Measurements from ENCODE around the gene KCNMB2. TPM values are rescaled to one million over a fixed set of nuclear protein-coding genes. Genes with fewer than 3 reads are reported as not detected.
A peak's percentile ranks its signal among the peaks of the same experiment; 100 is the strongest.

KCNMB2 gene
- total and polyA plus RNA-seq, 5 experiments from 2014 or later: not detected

DNA sequence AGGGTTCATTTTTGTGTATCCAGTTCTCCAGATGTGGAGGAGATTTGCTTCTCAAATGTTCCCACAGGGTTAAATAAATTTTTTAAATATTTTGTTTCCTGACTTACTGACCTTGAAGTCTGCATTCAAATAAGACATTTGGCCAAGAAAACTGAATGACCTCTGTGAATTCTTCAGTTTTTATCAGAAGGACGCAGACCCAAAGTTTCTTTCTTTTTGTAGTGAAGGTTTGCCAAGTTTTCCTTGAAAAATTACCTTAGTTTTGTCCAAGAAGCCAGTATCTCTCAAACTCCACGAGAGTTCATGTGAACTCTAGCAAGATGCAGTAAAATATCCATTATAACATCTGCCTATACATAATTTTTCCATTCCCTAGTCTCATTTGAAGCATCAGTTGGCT, 332.4 kb downstream of the KCNMB2 start:
- no peak overlapping the region for H3K27ac Mint-ChIP-seq

DNA sequence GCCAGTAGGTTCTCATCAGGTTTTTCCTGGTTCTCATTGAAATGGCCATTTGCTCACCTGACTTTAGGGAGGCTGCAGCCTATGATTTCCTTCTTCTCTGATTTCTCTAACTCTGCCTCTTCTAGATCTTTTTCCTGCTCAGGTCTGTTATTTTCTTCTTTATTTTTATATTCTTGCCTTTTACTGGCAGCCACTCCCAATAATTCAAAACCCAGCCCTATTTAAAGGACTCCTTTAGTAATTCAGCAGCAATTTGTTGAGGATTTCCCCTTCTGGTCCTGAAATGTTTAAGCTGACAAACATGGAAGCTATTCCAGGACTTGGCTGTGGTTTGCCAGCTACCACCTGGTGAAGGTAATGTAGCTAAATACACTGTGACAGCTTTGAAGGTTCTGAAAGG, 333.8 kb downstream of the KCNMB2 start:
- Mint-ChIP-seq H3K36me3 (peaks cover 0 to 4% (median 0%) of the 10 kb centered on the region in 3 donors), H3K27me3 (peaks cover 0 to 5% (median 0%) of the 10 kb centered on the region in 5 donors), H3K9me3 (peaks cover 0 to 9% (median 3%) of the 10 kb centered on the region in 9 donors), H3K4me3 (no peak overlapping the region), H3K27ac (peak overlapping the region in 1 of 10 donors; percentile 41), H3K4me1 (no peaks in the 10 kb centered on the region)
- ATAC-seq (no peak), DNase-seq (no peak)
- POLR2A ChIA-PET: no interaction called here

More for the DNA sequence above, 332.4 kb downstream of the KCNMB2 start:
- H3K9me3 Mint-ChIP-seq: peaks cover 0 to 9% (median 3%) of the 10 kb centered on the region in 9 donors
- no peaks in the 10 kb centered on the region for H3K27me3 Mint-ChIP-seq
- no peak for DNase-seq
- POLR2A ChIA-PET: no interaction called here
- ATAC-seq: no peak
- H3K4me3 Mint-ChIP-seq: no peak overlapping the region
- no peaks in the 10 kb centered on the region for H3K4me1 Mint-ChIP-seq
- peaks cover 0 to 4% (median 0%) of the 10 kb centered on the region in 3 donors for H3K36me3 Mint-ChIP-seq

DNA sequence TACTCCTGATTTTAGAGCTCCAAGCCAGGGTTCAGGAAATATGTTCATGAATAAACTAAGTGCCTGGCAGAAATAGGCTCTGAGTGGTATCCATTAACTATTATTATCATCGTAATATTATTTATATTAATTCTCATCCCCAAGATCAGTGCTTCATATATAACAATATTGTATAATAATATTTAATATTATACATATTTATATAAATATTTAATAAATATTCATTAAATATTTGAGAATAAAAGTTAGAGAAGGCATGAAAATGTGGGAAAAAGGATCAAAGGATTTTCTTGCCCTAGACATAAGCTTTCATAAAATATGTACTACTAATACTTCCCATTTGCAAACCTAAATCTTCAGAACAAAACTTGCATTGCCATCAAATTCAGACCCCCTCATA, 338.9 kb downstream of the KCNMB2 start:
- H3K27me3 Mint-ChIP-seq: peaks cover 0 to 10% (median 0%) of the 10 kb centered on the region in 5 donors
- POLR2A ChIA-PET: no interaction called here

DNA sequence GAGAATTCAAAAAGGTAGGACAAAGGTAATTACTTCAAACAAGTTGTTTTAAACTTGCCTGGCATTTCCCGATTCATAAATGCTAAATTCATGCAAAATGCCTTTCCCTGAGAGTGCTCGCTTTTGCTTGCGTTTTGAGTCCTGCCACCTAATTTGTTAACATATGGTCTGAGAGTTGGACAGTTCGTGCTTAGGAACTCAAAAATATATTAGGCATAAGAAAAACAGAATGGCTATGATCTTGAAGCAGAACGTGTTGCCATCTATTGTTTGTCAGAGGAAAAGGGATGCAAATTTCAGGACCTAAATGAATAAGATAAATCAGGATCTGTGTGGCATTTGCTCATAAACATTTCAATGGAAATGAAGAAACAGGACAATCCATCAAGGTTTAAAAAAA, 339.6 kb downstream of the KCNMB2 start:
- DNase-seq: no peak
- Mint-ChIP-seq H3K9me3 (peaks cover 0 to 3% (median 0%) of the 10 kb centered on the region in 9 donors), H3K27ac (no peak overlapping the region), H3K36me3 (peaks cover 0 to 4% (median 0%) of the 10 kb centered on the region in 3 donors), H3K27me3 (peaks cover 0 to 10% (median 0%) of the 10 kb centered on the region in 5 donors), H3K4me3 (no peak overlapping the region), H3K4me1 (no peaks in the 10 kb centered on the region)
- POLR2A ChIA-PET: no interaction called here
- no peak for ATAC-seq

More for the DNA sequence above, 338.9 kb downstream of the KCNMB2 start:
- Mint-ChIP-seq H3K4me1 (no peaks in the 10 kb centered on the region), H3K27ac (no peak overlapping the region), H3K9me3 (peaks cover 0 to 3% (median 0%) of the 10 kb centered on the region in 9 donors), H3K36me3 (peaks cover 0 to 4% (median 0%) of the 10 kb centered on the region in 3 donors), H3K4me3 (no peak overlapping the region)
- no peak for ATAC-seq
- DNase-seq: no peak

DNA sequence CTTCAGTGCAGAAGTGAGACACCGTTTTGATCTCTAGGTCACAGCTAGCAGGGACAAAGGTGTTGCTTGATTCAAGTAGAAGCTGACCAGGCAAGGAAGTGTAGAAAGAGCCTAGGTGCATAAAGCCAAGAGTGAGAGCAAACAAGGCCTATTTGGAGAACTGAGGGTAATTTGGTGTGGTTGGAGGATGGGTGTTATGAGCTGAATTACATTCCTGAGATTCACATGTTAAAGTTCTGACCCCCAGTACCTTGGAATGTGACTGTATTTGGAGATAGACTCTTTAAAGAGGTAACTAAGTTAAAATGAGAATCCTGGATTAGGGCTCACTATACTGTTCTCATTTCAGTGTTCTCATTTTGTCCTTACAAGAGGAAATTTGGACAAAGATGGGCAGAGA, 344.0 kb downstream of the KCNMB2 start:
- DNase-seq (no peak), ATAC-seq (no peak)
- peaks cover 0 to 10% (median 3%) of the 10 kb centered on the region in 5 donors for H3K27me3 Mint-ChIP-seq
- H3K4me3 Mint-ChIP-seq: no peak overlapping the region
- no peaks in the 10 kb centered on the region for H3K4me1 Mint-ChIP-seq
- H3K27ac Mint-ChIP-seq: no peak overlapping the region
- POLR2A ChIA-PET: no interaction called here
- peaks cover 0 to 12% (median 0%) of the 10 kb centered on the region in 3 donors for H3K36me3 Mint-ChIP-seq
- peaks cover 0 to 18% (median 6%) of the 10 kb centered on the region in 9 donors for H3K9me3 Mint-ChIP-seq
